OCI-LY1 (cell line): ENCODE results near the gene EMILIN3.

Source experiments
- H2AFZ ChIP-seq: fragments of 200-600 bp; sonication (generic), shearing (Covaris generic); 2 replicates; pipeline ENCODE4 v1.6.0; 2014; ENCODE audit warnings: antibody characterized with exemption, mild to moderate bottlenecking, low read length
- H3F3A ChIP-seq: fragments of 200-600 bp; sonication (generic), shearing (Covaris generic); 2 replicates; pipeline ENCODE4 v1.6.0; 2014; ENCODE audit warnings: mild to moderate bottlenecking, antibody characterized with exemption, low read length, moderate library complexity; ENCODE audit not compliant: insufficient read depth
- H3K27ac ChIP-seq: fragments of 200-600 bp; sonication (generic); 2 replicates; pipeline ENCODE4 v1.5.1; 2014; ENCODE audit warnings: low read length, mixed run types, mild to moderate bottlenecking, low read depth; ENCODE audit not compliant: poor library complexity, severe bottlenecking
- H3K27me3 ChIP-seq: fragments of 200-600 bp; sonication (generic); 2 replicates; pipeline ENCODE4 v1.6.0; 2014; ENCODE audit warnings: antibody characterized with exemption, mild to moderate bottlenecking, low read length, moderate library complexity; ENCODE audit not compliant: insufficient read depth
- H3K36me3 ChIP-seq: fragments of 200-600 bp; sonication (generic); 2 replicates; pipeline ENCODE4 v1.6.1; 2014; ENCODE audit warnings: mild to moderate bottlenecking, antibody characterized with exemption, low read length, moderate library complexity, mixed read lengths; ENCODE audit not compliant: insufficient read depth
- H3K4me1 ChIP-seq: fragments of 200-600 bp; sonication (generic); 2 replicates; pipeline ENCODE4 v1.5.1; 2014; ENCODE audit warnings: mild to moderate bottlenecking, low read length, moderate library complexity; ENCODE audit not compliant: insufficient read depth, severe bottlenecking
- H3K4me2 ChIP-seq: fragments of 200-600 bp; sonication (generic), shearing (Covaris generic); 2 replicates; pipeline ENCODE4 v1.6.1; 2014; ENCODE audit warnings: low read length
- H3K4me3 ChIP-seq: fragments of 200-600 bp; sonication (generic); 2 replicates; pipeline ENCODE4 v1.5.1; 2014; ENCODE audit warnings: low read length, low read depth, mild to moderate bottlenecking, mixed read lengths; ENCODE audit not compliant: poor library complexity, severe bottlenecking
- H3K79me2 ChIP-seq: fragments of 200-600 bp; shearing (Covaris generic); 2 replicates; pipeline ENCODE4 v1.6.1; 2016; ENCODE audit warnings: mixed run types, low read length, mixed read lengths; ENCODE audit not compliant: insufficient read depth
- H3K9ac ChIP-seq: fragments of 200-600 bp; sonication (generic), shearing (Covaris generic); 2 replicates; pipeline ENCODE4 v1.6.1; 2014; ENCODE audit warnings: mild to moderate bottlenecking, low read length, mixed read lengths
- H3K9me2 ChIP-seq: fragments of 200-600 bp; sonication (generic), shearing (Covaris generic); 2 replicates; pipeline ENCODE4 v1.6.1; 2014; ENCODE audit warnings: low read depth, mild to moderate bottlenecking, low read length, mixed read lengths
- H3K9me3 ChIP-seq: fragments of 200-600 bp; shearing (Covaris generic); 2 replicates; pipeline ENCODE4 v1.6.1; 2014; ENCODE audit warnings: low read length, mixed read lengths
- H4K20me1 ChIP-seq: fragments of 200-600 bp; sonication (generic), shearing (Covaris generic); 2 replicates; pipeline ENCODE4 v1.6.0; 2016; ENCODE audit warnings: mild to moderate bottlenecking, low read length; ENCODE audit not compliant: insufficient read depth
- EZH2 ChIP-seq: fragments of 200-600 bp; sonication (generic), shearing (Covaris generic); IDR thresholded peaks from 2 replicates; pipeline ENCODE4 v1.8.0; 2017; ENCODE audit warnings: borderline replicate concordance, mixed run types, mild to moderate bottlenecking, antibody characterized with exemption, low read length, moderate library complexity, mixed read lengths
- TF ChIP-seq, protein P1 (sequence below): fragments of 200-600 bp; sonication (generic), shearing (Covaris generic); IDR thresholded peaks from 2 replicates; pipeline ENCODE4 v1.5.1; 2017; ENCODE audit warnings: mild to moderate bottlenecking, antibody characterized with exemption, low read length, moderate library complexity, mixed read lengths

Gene EMILIN3

DNA sequence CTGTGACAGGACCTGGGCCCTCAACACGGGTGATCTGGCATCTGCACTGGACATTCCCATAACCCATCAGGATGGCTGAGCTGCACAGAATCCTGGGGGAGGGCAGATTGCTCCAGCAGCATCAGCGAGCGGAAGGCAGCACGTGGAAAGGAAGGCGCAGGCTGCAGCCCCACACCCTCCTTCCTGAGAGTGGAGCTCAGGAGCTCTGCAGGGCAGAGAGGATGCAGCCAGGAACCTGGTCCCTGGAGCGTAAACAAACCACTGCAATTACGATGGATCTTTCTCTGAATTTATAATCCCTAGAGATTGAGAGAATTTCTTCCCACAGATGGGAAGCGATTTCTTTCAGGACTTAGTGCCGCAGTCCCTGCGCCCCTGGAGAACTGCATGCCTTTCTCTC lies 39.7 kb upstream of the EMILIN3 start:
- Histone ChIP-seq H3K79me2 (no peaks in the 10 kb centered on the region), H3K4me1 (no peaks in the 10 kb centered on the region), H3K4me3 (no peak overlapping the region), H2AFZ (no peak overlapping the region), H3K27ac (no peak overlapping the region), H3K36me3 (peaks cover 54% of the 10 kb centered on the region; the same call in 1 of the 2 replicates), H3F3A (no peaks in the 10 kb centered on the region), H3K9me3 (no peaks in the 10 kb centered on the region), H3K4me2 (no peak overlapping the region), H3K9ac (no peak overlapping the region), H3K9me2 (no peaks in the 10 kb centered on the region), H4K20me1 (no peaks in the 10 kb centered on the region), H3K27me3 (no peaks in the 10 kb centered on the region)
- TF ChIP-seq, protein P1, sequence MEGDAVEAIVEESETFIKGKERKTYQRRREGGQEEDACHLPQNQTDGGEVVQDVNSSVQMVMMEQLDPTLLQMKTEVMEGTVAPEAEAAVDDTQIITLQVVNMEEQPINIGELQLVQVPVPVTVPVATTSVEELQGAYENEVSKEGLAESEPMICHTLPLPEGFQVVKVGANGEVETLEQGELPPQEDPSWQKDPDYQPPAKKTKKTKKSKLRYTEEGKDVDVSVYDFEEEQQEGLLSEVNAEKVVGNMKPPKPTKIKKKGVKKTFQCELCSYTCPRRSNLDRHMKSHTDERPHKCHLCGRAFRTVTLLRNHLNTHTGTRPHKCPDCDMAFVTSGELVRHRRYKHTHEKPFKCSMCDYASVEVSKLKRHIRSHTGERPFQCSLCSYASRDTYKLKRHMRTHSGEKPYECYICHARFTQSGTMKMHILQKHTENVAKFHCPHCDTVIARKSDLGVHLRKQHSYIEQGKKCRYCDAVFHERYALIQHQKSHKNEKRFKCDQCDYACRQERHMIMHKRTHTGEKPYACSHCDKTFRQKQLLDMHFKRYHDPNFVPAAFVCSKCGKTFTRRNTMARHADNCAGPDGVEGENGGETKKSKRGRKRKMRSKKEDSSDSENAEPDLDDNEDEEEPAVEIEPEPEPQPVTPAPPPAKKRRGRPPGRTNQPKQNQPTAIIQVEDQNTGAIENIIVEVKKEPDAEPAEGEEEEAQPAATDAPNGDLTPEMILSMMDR, result no peak
- TF ChIP-seq EZH2, result no peak

DNA sequence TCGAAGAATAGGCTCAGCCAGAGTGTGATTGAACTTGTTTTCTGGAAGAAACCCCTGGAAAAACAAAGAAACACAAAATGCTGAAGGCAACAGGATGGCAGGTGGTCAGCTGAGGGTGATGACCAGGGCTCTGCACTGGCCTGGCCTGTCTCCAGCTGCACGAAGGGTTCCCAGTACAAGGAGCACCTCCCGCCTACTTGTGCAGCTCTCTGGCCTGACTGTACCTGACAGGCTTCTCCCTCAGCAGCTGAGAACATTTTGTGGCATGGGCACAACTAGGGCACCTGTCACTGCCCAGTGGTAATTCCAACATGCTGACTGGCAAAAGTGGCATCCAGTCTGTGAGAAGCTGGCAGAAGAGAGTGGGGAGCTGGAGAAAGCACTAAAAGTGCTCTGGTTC lies 38.8 kb upstream of the EMILIN3 start:
- Histone ChIP-seq H3K27ac (no peak overlapping the region), H2AFZ (no peak overlapping the region), H3K79me2 (no peaks in the 10 kb centered on the region), H3K9me3 (no peaks in the 10 kb centered on the region), H3K4me2 (no peak overlapping the region), H3K4me1 (no peaks in the 10 kb centered on the region), H3K4me3 (no peak overlapping the region), H3K9ac (no peak overlapping the region), H3F3A (no peaks in the 10 kb centered on the region), H3K9me2 (no peaks in the 10 kb centered on the region), H3K27me3 (no peaks in the 10 kb centered on the region), H3K36me3 (peaks cover 45% of the 10 kb centered on the region; the same call in 1 of the 2 replicates), H4K20me1 (no peaks in the 10 kb centered on the region)
- TF ChIP-seq, protein P1, result no peak
- TF ChIP-seq EZH2, result no peak

DNA sequence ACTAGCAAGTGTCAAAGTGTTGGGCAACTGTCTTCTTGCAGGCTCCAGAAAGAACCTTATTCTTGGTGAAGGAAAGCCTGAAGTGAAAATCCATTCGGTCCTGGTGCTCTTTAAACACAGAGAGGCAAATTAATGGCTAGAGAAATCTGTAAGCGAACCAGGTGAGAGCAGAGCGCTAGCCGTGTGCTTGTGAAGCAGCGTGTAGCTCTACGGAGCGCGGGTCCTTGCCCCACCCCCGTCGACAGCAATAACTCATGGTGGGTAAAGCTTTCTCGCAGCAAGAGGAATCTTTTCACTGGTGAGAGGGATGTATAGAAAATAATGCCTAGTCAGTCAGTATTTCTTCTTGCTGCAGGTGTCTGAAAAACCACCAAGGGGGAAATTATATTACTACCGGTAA lies 37.0 kb upstream of the EMILIN3 start:
- no peak for TF ChIP-seq EZH2
- TF ChIP-seq, protein P1, result no peak
- H3F3A ChIP-seq, result no peaks in the 10 kb centered on the region
- H3K36me3 ChIP-seq, result peaks cover 33% of the 10 kb centered on the region; the same call in 1 of the 2 replicates
- no peak overlapping the region for H3K27ac ChIP-seq
- no peaks in the 10 kb centered on the region for H4K20me1 ChIP-seq
- H3K79me2 ChIP-seq, result no peaks in the 10 kb centered on the region
- H3K4me1 ChIP-seq, result no peaks in the 10 kb centered on the region
- no peak overlapping the region for H3K4me2 ChIP-seq
- H3K4me3 ChIP-seq, result no peak overlapping the region
- no peak overlapping the region for H2AFZ ChIP-seq
- H3K9me2 ChIP-seq, result no peaks in the 10 kb centered on the region
- no peak overlapping the region for H3K9ac ChIP-seq
- H3K27me3 ChIP-seq, result no peaks in the 10 kb centered on the region
- no peaks in the 10 kb centered on the region for H3K9me3 ChIP-seq
